Activated CD4-positive, alpha-beta T cell treated with anti-CD3 and anti-CD28 coated beads, Interleukin-10, Interleukin-2, amounts not matched to agents 100 ng/mL and 50 ng/mL, durations not matched to agents 16 hours and 8 hours (primary cell): Measurements from ENCODE around the gene RBMY1E.
"Not testable (repeated sequence)": the region's sequence is repeated elsewhere in the genome, so short reads cannot be mapped to it uniquely, and the experiment has no call there.

Experiments
- DNase-seq: peaks from one replicate; pipeline ENCODE4 v3.0.0-alpha.2; 2020

Gene RBMY1E

GRCh38 chrY:21917932-21918331 lies at the start of gene RBMY1E:
TSS of gene RBMY1E (minus strand) at chrY:21918032. CDS start at chrY:21916054, 1,978 bp downstream.
- DNase-seq = not testable (repeated sequence)

- DNase-seq = not testable (repeated sequence)
Measured at GRCh38 chrY:21894426-21894825, 23.4 kb downstream of the RBMY1E start, which contains the start of gene RBMY1D. TSS of gene RBMY1D (minus strand) at chrY:21894526. CDS start at chrY:21892513, 2,013 bp downstream.

- DNase-seq = not testable (repeated sequence)
Measured at GRCh38 chrY:21869407-21870076, 48.3 kb downstream of the RBMY1E start.
